Urothelium cell line (cell line): ENCODE results near the gene PSME4.
A peak's percentile ranks its signal among the peaks of the same experiment; 100 is the strongest.

Experiments
- DNase-seq: peaks from one replicate; pipeline ENCODE4 v3.0.0; 2011; ENCODE audit warnings: low spot score, mixed read lengths
- FAIRE-seq: peaks from 2 replicates; lab custom pipeline; 2011; peaks lifted over from hg19 to GRCh38; lab: Jason Lieb, UNC

Gene PSME4

DNA sequence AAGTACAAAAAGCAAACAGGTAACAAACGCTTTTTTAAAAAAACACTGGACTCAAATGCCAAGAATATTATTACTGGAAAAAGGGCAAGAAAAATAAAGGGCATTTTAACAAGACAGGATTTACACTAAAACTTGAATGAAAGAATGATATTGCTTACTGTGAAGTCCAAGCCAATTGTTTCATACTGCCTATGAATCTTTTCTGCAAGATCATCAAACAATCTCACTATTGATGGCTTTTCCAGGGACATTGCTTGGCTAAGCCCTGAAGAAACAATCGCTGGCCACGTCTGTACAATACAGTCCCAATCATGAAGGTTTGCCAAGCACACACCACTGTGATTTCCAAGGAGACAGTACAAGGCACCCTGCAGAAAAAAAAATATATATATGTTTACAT, 69.6 kb downstream of the PSME4 start:
- DNase-seq (no peak), FAIRE-seq (no peak)

DNA sequence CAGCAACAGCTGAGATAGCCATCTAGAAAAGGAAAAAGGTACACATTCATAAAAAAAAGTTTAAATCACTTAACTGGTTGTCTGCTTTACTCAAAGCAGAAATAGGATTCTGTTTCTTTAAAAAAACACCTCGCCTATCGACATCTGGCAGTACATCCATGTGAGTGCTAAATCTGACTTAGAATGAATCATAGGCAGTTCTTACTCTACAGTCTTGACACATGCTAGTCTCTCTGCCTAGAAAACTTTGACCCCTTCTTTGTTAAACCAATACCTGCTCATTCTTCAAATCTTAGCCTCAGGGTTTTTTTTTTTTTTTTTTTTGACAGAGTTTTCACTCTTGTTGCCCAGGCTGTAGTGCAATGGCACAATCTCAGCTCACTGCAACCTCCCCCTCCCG, 73.9 kb downstream of the PSME4 start:
- FAIRE-seq = no peak
- DNase-seq = peak; percentile 5

DNA sequence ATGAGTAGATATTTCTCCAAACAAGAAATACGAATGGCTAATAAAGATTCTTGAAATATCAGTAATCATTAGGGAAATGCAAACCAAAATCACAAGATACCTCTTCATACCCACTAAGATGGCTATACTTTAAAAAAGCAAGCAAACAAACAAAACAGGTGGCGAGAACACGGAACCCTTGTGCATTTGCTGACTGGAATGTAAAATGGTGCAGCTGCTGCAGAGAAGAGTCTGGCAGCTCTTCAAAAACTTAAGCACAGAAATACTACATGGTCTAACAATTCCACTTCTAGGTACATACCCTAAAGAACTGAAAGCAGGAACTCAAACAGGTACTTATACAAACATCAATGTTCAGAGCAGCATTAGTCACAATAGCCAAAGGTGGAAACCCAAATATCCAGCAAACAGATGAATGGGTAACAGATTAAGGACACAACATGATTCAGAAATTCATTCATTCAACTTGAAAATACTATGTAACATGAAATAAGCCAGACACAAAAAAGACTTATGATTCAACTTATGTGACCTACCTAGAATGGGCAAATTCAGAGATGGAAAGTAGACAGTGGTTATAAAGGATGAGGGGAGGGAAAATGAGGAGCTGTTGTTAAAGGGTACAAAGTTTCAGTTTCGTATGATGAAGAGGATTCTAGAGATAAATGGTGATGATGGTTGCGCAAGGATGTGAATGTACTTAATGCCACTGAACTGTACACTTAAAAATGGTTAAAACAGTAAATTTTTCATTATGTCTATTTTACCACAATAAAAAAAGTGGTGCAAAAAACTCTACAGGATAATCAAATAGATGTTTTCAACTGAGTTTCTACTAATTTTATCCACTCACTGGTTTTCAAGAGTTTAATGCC, 84.2 kb downstream of the PSME4 start:
- FAIRE-seq (no peak), DNase-seq (no peak)

DNA sequence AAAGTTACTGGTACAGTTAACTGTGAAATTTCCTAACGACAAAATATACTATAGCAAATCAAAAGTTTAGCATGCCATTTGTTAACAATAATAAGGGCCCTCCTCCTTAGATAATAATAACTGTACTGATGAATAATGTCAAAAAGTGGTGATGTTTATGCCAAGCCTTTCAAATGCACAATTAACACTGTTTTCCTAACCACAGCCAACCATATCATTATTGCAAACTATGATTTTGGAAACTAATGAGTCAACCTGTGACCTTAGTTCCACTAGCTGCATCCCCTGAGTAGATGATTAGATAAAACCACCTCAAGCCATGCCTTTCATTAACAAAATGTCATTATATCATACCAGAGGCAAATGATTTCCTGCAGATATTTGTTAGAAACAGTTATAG, 85.9 kb downstream of the PSME4 start:
- FAIRE-seq (no peak), DNase-seq (no peak)

DNA sequence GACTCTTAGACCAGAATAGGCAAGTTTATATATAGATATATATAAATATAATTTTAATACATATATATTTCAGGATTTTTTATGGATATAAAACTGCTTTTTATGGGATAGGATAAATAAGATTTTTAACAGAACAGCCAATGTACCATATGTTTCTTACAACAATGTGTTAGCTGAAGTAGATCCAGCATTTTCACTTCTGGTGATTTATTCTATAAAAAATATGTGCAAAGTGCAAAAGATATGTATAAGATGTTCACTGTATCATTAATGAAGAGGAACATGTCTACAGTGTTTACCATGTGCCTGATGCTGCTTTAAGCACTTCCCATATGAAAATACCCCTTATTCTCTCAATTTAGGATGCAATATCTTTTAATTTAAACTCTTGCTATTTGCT, 88.8 kb downstream of the PSME4 start:
- FAIRE-seq (no peak), DNase-seq (no peak)

DNA sequence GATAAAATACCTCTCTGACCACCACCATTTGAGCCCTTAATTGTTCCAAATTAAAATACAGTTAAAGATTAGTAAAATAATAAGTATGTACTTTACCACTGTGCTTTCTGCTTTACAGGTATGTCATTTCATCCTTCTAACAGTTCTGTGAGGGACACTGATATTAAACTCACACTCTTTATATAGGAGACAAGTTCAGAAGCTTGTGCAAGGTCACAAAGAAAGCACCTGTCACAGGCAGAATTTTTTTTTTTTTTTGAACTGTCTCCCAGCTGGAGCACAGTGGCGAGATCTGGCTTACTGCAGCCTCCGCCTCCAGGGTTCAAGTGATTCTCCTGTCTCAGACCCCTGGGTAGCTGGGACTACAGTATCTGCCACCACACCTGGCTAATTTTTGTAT, 89.4 kb downstream of the PSME4 start:
- no peak for DNase-seq
- no peak for FAIRE-seq

DNA sequence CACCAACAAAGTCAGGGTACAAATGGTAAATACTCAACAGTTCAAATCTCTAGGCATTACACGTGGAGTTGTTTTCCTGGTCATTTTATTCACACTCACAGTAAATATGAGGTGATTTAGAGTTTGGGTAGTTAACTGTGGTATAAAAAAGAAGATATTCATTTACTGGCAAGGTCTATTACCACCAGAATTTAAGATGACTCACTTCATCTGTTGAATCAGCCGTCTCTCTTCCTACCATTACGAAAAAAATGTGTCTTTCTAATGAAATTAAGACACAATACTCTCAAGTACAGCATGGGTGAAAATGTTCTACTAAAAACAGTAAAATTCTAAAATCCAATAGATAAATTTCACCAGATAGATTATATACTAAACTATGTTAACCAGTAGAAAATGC, 90.0 kb downstream of the PSME4 start:
- FAIRE-seq = no peak
- peak; percentile 11 for DNase-seq

DNA sequence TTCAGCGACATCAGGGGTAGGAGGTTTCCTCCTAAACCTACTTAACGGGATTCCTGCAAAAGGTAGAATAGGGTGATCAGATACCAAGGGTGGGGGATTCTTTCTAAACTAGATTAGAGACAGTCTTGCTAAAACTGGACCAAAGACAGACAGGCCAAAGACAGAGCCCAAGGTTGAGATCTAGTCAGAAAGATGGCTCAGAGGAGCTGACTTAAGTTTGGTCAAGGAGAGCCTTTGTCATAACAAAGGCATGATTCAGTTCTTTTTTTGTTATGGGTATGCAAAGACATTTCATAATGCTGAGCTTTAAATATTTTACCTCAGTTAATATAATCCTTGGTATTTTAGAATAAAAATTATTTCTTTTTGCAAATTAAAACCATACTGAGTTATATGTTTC, 93.2 kb downstream of the PSME4 start:
- FAIRE-seq = no peak
- DNase-seq = no peak

DNA sequence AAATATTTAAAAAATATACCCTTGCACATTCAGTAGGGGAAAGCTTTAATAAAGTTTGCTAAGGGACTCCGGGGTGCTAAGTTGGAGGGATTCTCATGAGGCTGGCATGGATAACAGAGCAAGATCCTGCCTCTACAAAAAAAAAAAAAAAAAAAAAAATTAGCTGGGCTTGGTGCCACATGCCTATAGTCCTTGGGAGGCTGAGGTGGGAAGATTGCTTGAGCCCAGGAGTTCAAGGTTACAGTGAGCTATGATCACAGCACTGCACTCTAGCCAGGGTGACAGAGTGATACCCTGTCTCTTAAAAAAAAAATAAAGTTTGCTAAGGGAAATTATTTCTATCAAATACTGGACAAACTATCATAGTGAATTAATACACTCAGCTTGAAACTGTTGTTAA, 93.7 kb downstream of the PSME4 start:
- FAIRE-seq = no peak

DNA sequence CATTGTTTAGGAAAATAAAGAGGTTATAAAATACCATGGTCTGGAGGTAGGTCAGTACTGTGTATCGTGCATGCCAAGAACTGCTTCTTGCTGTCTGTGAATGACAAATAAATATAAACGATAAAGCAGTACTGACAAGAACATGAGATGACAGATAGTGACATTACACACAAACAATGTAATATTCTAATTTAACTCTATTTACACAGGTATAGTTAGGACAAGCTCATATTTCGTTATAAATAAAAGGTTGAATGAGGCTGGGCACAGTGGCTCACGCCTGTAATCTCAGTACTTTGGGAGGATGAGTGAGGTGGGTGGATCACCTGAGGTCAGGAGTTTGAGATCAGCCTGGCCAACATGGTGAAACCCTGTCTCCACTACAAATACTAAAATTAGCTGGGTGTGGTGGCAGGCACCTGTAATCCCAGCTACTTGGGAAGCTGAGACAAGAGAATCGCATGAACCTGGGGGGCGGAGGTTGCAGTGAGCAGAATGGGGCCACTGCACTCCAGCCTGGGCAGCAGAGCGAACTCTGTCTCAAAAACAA, 96.3 kb downstream of the PSME4 start:
- DNase-seq = no peak
- FAIRE-seq = no peak

More for the DNA sequence above, 93.7 kb downstream of the PSME4 start:
- DNase-seq = no peak

DNA sequence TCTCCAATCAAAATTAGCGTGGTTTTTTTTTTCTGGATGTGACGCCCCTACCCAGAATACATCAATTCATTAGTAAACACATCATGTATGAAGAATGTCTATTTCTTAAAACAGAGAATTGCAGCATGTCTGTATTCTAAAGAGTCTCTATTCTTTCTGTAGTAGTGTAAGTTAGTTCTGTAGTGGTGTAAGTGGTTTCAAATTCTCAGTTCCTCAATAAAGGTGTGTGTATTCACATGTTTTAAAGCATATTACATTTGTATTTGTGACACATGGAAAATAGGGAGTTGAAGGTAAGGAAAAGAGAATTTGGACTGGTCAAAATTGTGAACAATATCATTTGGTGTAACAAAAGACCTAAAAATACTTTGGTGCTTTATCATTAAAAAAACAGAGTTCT, 103.0 kb downstream of the PSME4 start:
- FAIRE-seq = no peak
- DNase-seq = no peak

DNA sequence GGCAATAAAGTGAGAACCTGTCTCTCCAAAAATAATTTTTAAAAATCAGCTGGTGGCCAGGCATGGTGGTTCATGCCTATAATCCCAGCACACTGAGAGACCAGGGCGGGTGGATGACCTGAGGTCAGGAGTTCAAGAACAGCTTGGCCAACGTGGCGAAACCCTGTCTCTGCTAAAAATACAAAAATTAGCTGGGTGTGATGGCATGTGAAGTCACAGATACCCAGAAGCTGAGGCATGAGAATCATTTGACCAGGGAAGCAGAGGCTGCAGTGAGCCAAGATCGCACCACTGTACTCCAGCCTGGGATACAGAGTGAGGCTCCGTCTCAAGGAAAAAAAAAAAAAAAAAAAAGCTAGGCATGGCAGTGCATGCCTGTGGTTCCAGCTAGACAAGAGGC, 103.6 kb downstream of the PSME4 start:
- no peak for DNase-seq
- no peak for FAIRE-seq

DNA sequence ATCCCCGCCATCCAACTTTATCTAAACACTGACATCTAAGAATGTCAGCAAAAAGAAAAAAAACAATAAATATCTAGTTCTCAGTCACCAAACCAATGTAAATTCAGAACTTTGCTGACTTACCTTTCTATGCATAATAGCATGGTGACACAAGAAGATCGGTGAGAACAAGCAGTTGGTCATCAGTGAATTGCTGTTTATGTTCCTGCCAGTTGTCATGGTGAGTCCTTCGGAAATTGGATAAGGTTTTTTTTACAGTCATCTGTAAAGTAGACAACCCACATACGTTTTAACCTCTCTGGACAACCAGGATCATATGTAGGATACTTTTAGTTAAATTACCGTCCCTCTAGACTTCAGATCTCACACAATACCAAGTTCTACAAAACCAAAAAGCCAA, 104.8 kb downstream of the PSME4 start:
- FAIRE-seq = no peak
- no peak for DNase-seq

DNA sequence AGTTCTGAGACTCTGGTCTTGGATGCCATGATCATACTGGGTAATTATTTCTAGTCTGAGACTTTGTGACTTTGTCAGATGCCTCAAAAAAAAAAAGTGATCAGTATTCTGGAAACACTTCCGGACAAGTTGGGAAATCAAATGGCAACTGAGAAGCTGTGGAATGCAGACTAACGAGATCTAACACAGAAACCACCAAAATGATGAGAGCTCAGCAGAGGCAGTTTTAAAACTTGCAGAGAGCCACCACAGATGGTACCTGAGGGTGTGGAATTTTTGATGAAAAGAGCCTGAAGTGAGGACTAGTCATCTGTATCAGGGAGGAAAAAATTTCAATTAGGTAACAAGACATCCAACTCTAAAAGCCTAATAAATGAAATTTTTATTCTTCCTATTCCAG, 105.5 kb downstream of the PSME4 start:
- FAIRE-seq (no peak), DNase-seq (no peak)

DNA sequence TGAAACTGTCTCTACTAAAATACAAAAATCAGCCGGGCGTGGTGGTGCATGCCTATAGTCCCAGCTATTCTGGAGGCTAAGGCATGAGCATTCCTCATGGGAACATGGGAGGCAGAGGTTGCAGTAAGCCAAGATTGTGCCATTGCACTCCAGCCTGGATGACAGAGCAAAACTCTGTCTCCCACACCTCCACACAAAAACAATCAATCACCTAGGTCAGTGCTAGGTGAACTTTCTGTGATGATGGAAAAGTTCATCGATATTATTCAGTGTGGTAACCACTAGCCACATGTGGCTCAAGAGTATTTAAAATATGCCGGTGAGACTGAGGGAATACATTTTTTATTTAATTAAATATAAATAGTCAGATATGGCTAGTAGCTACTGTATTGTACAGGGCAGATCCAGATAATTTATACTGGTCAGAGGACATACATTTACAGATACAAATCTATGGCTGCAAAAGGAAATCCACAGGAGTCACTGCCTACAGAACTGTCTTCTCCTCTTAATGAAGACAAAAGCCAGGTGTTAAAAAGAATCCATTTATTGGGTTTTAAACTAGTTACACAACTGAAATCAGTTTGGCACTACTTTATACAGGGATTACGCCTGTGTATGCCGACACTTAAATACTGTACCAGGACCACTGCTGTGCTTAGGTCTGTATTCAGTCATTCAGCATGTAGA, 107.1 kb downstream of the PSME4 start:
- FAIRE-seq (no peak), DNase-seq (no peak)

DNA sequence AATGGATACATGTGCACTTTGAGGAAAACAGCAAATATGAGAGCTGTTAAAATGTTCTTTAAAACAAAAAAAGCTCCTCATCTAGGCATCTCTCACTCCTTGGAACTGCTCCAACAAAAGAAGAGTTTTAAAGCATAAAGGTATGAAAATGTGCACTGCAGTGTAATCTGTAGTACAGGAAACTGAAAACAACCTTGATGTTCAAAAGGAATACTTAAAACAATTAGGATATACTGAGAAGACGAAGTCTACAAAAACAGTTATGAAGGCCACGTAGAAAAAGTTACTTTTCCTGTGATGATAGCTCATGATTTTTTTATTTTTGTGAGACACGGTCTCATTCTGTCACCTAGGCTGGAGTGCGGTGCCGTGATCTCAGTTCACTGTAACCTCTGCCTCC, 109.0 kb downstream of the PSME4 start:
- DNase-seq (no peak), FAIRE-seq (no peak)

DNA sequence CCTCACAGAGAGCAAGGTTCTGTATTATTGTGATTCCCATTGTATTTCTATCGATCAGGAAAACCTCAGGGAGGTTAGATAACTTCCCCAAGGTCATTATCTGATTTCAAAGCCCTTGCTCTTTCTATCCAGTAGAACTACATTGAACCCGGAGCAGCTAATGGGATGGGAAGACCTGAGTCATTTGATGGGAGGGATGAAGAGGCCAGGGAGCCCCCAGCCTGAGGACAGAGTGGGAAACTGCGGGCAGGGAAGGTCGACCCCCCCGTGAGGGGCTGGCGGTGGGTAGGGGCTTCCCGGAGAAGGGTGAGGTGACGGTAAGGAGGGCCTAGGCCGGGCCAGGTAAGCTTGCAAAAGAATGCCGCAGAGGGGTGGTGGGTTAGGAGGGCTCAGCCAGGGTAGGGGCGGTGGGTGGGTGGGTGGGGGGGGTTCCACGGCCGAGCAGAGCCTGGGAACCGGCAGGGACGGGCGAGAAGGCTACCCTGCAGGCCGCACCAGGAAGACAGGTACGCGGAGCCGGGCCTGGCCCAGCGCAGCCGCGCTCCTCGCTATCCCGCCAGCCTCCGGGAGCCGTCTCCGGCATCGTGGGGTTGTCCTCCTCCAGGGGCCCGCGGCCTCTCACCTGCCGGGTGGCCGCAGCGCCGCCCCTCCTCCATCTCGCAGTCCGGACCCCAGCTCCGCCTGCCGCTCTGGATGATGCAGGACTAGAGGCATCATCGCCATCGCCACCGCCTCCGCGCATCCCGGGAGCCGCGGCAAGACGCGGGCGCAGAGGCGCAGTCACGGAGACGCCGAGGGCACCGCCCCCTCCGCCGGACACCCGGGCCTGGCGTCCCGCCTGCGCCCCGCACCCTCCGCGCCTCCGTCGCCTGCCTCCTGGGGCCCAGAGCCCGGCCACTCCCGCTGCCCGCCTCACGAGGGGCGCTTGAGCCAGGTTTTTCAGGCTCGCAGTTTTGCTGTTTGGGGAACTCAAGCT, 111.3 kb downstream of the PSME4 start, which contains the start of gene GPR75:
Gene GPR75, minus strand, starts transcription at position 762 of the 976 bp plus-strand sequence. CDS start 5,211 bp downstream, outside the sequence.
- no peak for FAIRE-seq
- no peak for DNase-seq

DNA sequence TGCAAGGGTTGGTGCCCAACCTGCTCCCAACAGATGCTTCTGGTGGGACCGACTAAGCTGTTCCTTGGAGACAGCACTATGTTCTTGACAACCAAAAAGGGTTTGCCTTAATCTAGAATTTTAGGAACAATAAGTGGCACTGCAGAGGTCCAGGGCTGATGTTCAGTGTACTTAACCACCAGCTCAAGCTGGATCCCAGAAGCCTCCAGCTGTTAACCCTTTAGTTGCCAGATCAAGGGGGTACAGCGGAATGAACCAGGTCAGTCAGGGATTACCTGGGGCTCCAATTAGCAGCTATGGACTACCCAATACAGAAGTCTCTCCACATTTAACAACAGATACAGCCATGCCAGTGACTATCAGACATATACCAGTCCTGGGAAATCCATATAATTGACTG, 114.5 kb downstream of the PSME4 start:
- no peak for FAIRE-seq
- DNase-seq = no peak

DNA sequence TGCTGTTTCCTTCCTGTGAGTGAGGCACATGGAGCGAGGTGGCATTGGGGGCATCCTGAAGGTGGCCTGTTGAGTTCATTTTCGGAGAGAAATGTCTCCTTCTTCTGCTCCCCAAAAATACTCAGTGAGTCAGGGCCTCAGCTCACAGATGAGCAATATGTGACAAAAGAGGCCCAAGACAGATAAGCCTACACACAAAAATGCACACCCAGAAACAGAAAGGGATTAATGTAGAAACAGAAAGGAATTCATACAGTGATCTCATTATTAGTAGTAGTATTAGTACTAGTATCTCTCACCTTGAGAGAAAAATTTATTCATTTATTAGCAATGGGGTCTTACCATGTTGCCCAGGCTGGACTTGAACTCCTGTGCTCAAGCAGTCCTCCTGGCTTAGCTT, 116.1 kb downstream of the PSME4 start:
- DNase-seq = no peak
- FAIRE-seq = no peak

DNA sequence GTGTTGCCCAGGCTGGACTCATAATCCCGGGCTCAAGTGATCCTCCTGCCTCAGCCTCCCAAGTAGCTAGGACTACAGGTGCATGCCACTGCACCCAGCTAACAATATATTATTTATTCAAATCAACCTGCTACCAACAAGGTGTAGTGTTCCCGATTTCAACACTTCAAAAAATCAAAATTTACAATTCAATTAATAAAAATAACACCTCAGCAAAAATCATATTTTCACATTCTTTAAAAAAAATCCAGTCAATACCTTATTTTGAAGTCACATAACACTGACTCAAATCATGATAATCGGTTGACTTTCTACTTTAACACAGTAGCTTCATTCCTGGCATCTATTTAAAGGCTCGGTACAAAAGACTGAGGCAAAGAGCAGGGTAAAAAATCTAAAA, 118.3 kb downstream of the PSME4 start:
- DNase-seq (no peak), FAIRE-seq (no peak)
